HG02870 (cell line): Measurements from ENCODE around the gene CALCOCO2.
"Not testable (repeated sequence)": the region's sequence is repeated elsewhere in the genome, so short reads cannot be mapped to it uniquely, and the experiment has no call there.

Experiments
- ATAC-seq: cut with Tn5 transposase; IDR thresholded peaks from one replicate; pipeline ENCODE4 v1.9.1; 2021; ENCODE audit warnings: mild to moderate bottlenecking, moderate library complexity; ENCODE audit not compliant: unreplicated experiment

CALCOCO2 gene

GRCh38 chr17:48872409-48872808, 41.6 kb downstream of the CALCOCO2 start:
- ATAC-seq = not testable (repeated sequence)

- no peak for ATAC-seq
These were observed 42.4 kb downstream of the CALCOCO2 start for GRCh38 chr17:48873209-48873608.

GRCh38 chr17:48873696-48874443, 43.0 kb downstream of the CALCOCO2 start:
- ATAC-seq = no peak

- no peak for ATAC-seq
These were observed 48.4 kb downstream of the CALCOCO2 start for GRCh38 chr17:48878920-48879898.

- no peak for ATAC-seq
These were observed 51.4 kb downstream of the CALCOCO2 start for GRCh38 chr17:48882272-48882671.

GRCh38 chr17:48883171-48883570, 52.3 kb downstream of the CALCOCO2 start:
- ATAC-seq = no peak

- ATAC-seq = no peak
These were observed 59.3 kb downstream of the CALCOCO2 start for GRCh38 chr17:48890086-48890485.

GRCh38 chr17:48892940-48893645, 62.3 kb downstream of the CALCOCO2 start:
- no peak for ATAC-seq

GRCh38 chr17:48893646-48894508, 63.0 kb downstream of the CALCOCO2 start:
- ATAC-seq = no peak

GRCh38 chr17:48894886-48895285, 64.1 kb downstream of the CALCOCO2 start:
- no peak for ATAC-seq

- ATAC-seq = no peak
These were observed 70.4 kb downstream of the CALCOCO2 start for GRCh38 chr17:48901241-48901640.

GRCh38 chr17:48903401-48903800, 72.6 kb downstream of the CALCOCO2 start:
- no peak for ATAC-seq

GRCh38 chr17:48904428-48904827, 73.6 kb downstream of the CALCOCO2 start:
- ATAC-seq = no peak

GRCh38 chr17:48905987-48906515, 75.2 kb downstream of the CALCOCO2 start:
- ATAC-seq = no peak

- ATAC-seq = no peak
These were observed 76.8 kb downstream of the CALCOCO2 start for GRCh38 chr17:48907713-48908046.

GRCh38 chr17:48908047-48908843, 77.4 kb downstream of the CALCOCO2 start, which contains the start of gene UBE2Z:
TSS of gene UBE2Z (plus strand) at chr17:48908407. CDS start at chr17:48908504, 97 bp downstream.
- ATAC-seq = peak; percentile 73

GRCh38 chr17:48908853-48909394, 78.1 kb downstream of the CALCOCO2 start:
- ATAC-seq = peak; percentile 27

GRCh38 chr17:48909783-48910182, 78.9 kb downstream of the CALCOCO2 start:
- ATAC-seq = no peak

GRCh38 chr17:48910370-48910769, 79.5 kb downstream of the CALCOCO2 start:
- ATAC-seq = no peak
